GM12878 (cell line): Measurements from ENCODE around the gene RRP1B.

Experiments
- EGR1 ChIP-seq, 2 experiments: IDR thresholded peaks; 1 replicate in 1 of 2; 2 replicates in 1 of 2; pipeline ENCODE4 v1.6.1; 2011 to 2012; ENCODE audit warnings: low read depth in 2 of 2, low read length in 2 of 2, borderline replicate concordance in 1 of 2, mild to moderate bottlenecking in 1 of 2, moderate library complexity in 1 of 2
- EP300 ChIP-seq, 2 experiments: fragments of 150-350 bp in 1 of 2; IDR thresholded peaks; 2 replicates each; pipeline ENCODE4 v1.6.1; 2011 to 2012; ENCODE audit warnings: low read depth in 2 of 2, low read length in 2 of 2, borderline replicate concordance in 1 of 2, improper control_type of control experiment in 1 of 2, inconsistent platforms in 1 of 2; ENCODE audit not compliant: control insufficient read depth in 1 of 2
- POLR2A ChIP-seq: IDR thresholded peaks from 2 replicates; pipeline ENCODE4 v1.6.1; 2011; ENCODE audit warnings: low read depth, mild to moderate bottlenecking, low read length
- POLR2AphosphoS2 ChIP-seq: IDR thresholded peaks from 2 replicates; pipeline ENCODE4 v1.6.1; 2011; ENCODE audit warnings: low read depth, mild to moderate bottlenecking, low read length, improper control_type of control experiment, moderate library complexity
- SRF ChIP-seq, 2 experiments: IDR thresholded peaks; 2 replicates each; pipeline ENCODE4 v1.6.1; 2011; ENCODE audit warnings: low read depth in 2 of 2, low read length in 2 of 2, mild to moderate bottlenecking in 1 of 2, moderate library complexity in 1 of 2
- TAF1 ChIP-seq: IDR thresholded peaks from 2 replicates; pipeline ENCODE4 v1.6.1; 2011; ENCODE audit warnings: mild to moderate bottlenecking, low read depth, low read length, borderline replicate concordance
- TARDBP ChIP-seq: IDR thresholded peaks from 2 replicates; pipeline ENCODE4 v1.6.1; 2016; ENCODE audit warnings: borderline replicate concordance
- TF ChIP-seq, protein P1 (sequence below), 3 experiments: IDR thresholded peaks in 2 of 3; conservative IDR thresholded peaks in 1 of 3; 2 replicates each; pipeline ENCODE4 v1.5.1; 2011; ENCODE audit warnings: low read depth in 3 of 3, low read length in 3 of 3, mild to moderate bottlenecking in 3 of 3, control low read depth in 2 of 3, moderate library complexity in 2 of 3, inconsistent platforms in 1 of 3, mixed read lengths in 1 of 3; ENCODE audit not compliant: control insufficient read depth in 2 of 3, insufficient read depth in 1 of 3; ENCODE audit errors: extremely low read depth in 1 of 3
- TF ChIP-seq, protein P2 (sequence below): IDR thresholded peaks from 2 replicates; pipeline ENCODE4 v1.6.1; 2011; ENCODE audit warnings: low read depth, low read length, improper control_type of control experiment, borderline replicate concordance
- TF ChIP-seq, protein P3 (sequence below): fragments of 450-650 bp; conservative IDR thresholded peaks from 2 replicates; pipeline ENCODE4 v1.6.1; 2017; ENCODE audit warnings: mild to moderate bottlenecking, moderate library complexity
- TF ChIP-seq, protein P4 (sequence below): IDR thresholded peaks from 2 replicates; pipeline ENCODE4 v1.6.1; 2012; ENCODE audit warnings: low read depth, low read length, improper control_type of control experiment

DNA sequence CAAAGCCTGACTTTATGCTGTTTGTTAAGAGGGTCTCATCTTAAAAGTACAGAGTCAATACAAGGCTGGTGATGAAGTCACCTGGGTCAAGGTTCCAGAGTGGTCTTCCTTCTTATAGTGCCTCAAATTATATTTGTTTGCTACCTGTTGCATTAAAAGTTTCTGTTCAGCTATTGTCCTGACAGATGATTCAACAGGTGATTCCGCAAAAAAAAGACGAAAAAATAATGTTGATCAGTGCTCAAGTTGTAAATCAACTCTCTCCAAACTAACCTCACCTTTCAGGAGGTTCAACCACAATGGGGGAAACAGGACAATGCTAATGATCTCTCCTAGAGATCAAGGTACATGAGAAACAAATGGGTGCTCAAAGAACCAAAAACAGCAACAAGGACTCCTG is 35.8 kb upstream of the RRP1B start:
- TF ChIP-seq, protein P1, sequence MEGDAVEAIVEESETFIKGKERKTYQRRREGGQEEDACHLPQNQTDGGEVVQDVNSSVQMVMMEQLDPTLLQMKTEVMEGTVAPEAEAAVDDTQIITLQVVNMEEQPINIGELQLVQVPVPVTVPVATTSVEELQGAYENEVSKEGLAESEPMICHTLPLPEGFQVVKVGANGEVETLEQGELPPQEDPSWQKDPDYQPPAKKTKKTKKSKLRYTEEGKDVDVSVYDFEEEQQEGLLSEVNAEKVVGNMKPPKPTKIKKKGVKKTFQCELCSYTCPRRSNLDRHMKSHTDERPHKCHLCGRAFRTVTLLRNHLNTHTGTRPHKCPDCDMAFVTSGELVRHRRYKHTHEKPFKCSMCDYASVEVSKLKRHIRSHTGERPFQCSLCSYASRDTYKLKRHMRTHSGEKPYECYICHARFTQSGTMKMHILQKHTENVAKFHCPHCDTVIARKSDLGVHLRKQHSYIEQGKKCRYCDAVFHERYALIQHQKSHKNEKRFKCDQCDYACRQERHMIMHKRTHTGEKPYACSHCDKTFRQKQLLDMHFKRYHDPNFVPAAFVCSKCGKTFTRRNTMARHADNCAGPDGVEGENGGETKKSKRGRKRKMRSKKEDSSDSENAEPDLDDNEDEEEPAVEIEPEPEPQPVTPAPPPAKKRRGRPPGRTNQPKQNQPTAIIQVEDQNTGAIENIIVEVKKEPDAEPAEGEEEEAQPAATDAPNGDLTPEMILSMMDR (IDR thresholded peaks at IDR 0.05 in 2 of 3, conservative IDR thresholded peaks at IDR 0.05 in 1 of 3; ENCODE audit: control insufficient read depth in 2 of 3, extremely low read depth in 1 of 3, insufficient read depth in 1 of 3, low read depth in 3 of 3, low read length in 3 of 3), result no peak
- TF ChIP-seq POLR2AphosphoS2, result no peak
- TF ChIP-seq, protein P2, sequence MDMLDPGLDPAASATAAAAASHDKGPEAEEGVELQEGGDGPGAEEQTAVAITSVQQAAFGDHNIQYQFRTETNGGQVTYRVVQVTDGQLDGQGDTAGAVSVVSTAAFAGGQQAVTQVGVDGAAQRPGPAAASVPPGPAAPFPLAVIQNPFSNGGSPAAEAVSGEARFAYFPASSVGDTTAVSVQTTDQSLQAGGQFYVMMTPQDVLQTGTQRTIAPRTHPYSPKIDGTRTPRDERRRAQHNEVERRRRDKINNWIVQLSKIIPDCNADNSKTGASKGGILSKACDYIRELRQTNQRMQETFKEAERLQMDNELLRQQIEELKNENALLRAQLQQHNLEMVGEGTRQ, result no peak
- TF ChIP-seq TAF1, result no peak
- TF ChIP-seq TARDBP, result no peak
- no peak for TF ChIP-seq EGR1 (IDR thresholded peaks at IDR 0.05; ENCODE audit: borderline replicate concordance in 1 of 2, low read depth in 2 of 2, low read length in 2 of 2)
- no peak for TF ChIP-seq SRF (IDR thresholded peaks at IDR 0.05; ENCODE audit: low read depth in 2 of 2, low read length in 2 of 2)
- no peak for TF ChIP-seq EP300 (IDR thresholded peaks at IDR 0.05; ENCODE audit: borderline replicate concordance in 1 of 2, control insufficient read depth in 1 of 2, low read depth in 2 of 2, low read length in 2 of 2)
- TF ChIP-seq POLR2A, result no peak
- TF ChIP-seq, protein P3, sequence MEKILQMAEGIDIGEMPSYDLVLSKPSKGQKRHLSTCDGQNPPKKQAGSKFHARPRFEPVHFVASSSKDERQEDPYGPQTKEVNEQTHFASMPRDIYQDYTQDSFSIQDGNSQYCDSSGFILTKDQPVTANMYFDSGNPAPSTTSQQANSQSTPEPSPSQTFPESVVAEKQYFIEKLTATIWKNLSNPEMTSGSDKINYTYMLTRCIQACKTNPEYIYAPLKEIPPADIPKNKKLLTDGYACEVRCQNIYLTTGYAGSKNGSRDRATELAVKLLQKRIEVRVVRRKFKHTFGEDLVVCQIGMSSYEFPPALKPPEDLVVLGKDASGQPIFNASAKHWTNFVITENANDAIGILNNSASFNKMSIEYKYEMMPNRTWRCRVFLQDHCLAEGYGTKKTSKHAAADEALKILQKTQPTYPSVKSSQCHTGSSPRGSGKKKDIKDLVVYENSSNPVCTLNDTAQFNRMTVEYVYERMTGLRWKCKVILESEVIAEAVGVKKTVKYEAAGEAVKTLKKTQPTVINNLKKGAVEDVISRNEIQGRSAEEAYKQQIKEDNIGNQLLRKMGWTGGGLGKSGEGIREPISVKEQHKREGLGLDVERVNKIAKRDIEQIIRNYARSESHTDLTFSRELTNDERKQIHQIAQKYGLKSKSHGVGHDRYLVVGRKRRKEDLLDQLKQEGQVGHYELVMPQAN, result no peak
- TF ChIP-seq, protein P4, sequence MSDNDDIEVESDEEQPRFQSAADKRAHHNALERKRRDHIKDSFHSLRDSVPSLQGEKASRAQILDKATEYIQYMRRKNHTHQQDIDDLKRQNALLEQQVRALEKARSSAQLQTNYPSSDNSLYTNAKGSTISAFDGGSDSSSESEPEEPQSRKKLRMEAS, result no peak
